NB4 (cell line): Measurements from ENCODE around the gene CDYL.

Experiments used
- MYC ChIP-seq: IDR thresholded peaks from 2 replicates; pipeline ENCODE4 v1.6.1; 2011; ENCODE audit warnings: low read depth, low read length
- POLR2A ChIP-seq: IDR thresholded peaks from 2 replicates; pipeline ENCODE4 v1.6.1; 2011; ENCODE audit warnings: mild to moderate bottlenecking; ENCODE audit not compliant: insufficient read length; ENCODE audit errors: extremely low read depth
- TF ChIP-seq, protein P1 (sequence below): IDR thresholded peaks from 2 replicates; pipeline ENCODE4 v1.6.1; 2011; ENCODE audit warnings: low read depth, low read length
- TF ChIP-seq, protein P2 (sequence below): IDR thresholded peaks from one replicate; pipeline ENCODE4 v1.5.1; 2012; ENCODE audit warnings: low read depth, low read length

DNA sequence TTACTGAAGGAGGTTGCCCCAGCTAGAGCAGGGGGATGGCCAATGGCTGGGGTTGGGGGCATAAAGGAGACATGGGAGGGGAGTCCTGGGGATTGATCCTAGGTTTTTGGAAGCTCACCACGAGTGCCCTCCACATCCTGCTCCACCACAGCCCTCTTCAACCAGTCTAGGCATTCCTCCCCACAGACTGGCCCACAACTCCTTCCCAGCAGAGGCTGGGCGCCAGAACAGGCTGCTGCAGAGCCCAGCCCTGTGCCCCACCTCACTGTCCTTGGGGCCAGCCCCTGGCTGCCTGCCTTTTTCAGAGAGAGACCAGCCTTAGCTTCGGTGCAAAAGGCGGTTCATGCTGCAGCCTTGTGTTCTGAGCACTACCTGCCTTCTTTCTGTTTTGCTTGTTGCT is 211.2 kb downstream of the CDYL start:
- TF ChIP-seq, protein P1, sequence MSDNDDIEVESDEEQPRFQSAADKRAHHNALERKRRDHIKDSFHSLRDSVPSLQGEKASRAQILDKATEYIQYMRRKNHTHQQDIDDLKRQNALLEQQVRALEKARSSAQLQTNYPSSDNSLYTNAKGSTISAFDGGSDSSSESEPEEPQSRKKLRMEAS: no peak
- TF ChIP-seq, protein P2, sequence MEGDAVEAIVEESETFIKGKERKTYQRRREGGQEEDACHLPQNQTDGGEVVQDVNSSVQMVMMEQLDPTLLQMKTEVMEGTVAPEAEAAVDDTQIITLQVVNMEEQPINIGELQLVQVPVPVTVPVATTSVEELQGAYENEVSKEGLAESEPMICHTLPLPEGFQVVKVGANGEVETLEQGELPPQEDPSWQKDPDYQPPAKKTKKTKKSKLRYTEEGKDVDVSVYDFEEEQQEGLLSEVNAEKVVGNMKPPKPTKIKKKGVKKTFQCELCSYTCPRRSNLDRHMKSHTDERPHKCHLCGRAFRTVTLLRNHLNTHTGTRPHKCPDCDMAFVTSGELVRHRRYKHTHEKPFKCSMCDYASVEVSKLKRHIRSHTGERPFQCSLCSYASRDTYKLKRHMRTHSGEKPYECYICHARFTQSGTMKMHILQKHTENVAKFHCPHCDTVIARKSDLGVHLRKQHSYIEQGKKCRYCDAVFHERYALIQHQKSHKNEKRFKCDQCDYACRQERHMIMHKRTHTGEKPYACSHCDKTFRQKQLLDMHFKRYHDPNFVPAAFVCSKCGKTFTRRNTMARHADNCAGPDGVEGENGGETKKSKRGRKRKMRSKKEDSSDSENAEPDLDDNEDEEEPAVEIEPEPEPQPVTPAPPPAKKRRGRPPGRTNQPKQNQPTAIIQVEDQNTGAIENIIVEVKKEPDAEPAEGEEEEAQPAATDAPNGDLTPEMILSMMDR: no peak
- no peak for TF ChIP-seq POLR2A
- no peak for TF ChIP-seq MYC
